Stimulated activated CD4-positive, alpha-beta T cell treated with anti-CD3 and anti-CD28 coated beads, Interleukin-4, amount 100 ng/mL, for 4 hours (primary cell): ENCODE data around the gene S100PBP.
"Not testable (repeated sequence)": the region's sequence is repeated elsewhere in the genome, so short reads cannot be mapped to it uniquely, and the experiment has no call there.

Experiments used
- DNase-seq, 2 experiments: peaks; one replicate each; pipeline ENCODE4 v3.0.0-alpha.2; 2020

The S100PBP gene

DNA sequence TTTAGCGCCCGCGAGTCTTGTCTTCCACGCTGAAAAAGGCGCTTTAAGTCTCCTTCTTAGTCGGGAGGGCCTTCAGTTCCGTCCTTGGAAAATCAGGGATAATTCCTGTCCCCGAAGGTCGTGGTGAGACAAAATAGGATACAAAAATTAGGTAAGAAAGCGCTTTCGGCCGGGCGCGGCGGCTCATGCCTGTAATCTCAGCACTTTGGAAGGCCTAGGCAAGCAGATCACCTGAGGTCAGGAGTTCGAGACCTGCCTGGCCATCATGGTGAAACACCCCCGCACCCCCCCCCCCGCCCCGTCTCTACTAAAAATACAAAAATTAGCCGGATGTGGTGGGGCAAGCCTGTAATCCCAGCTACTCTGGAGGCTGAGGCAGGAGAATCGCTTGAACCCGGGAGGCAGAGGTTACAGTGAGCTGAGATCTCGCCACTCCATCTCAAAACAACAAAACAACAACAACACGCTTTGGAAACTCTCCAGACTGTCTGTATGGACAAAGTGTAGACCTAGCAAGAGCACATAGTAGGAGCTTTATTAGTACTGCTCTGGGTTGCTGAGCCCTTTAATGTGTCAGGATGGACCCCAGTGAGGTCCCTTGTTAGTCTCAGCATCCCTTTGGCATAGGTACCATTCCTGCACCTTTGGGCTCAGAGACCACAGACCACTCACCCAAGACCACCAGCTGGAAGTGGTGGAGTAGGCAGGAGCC lies 84.5 kb downstream of the S100PBP start:
- DNase-seq: no peak

DNA sequence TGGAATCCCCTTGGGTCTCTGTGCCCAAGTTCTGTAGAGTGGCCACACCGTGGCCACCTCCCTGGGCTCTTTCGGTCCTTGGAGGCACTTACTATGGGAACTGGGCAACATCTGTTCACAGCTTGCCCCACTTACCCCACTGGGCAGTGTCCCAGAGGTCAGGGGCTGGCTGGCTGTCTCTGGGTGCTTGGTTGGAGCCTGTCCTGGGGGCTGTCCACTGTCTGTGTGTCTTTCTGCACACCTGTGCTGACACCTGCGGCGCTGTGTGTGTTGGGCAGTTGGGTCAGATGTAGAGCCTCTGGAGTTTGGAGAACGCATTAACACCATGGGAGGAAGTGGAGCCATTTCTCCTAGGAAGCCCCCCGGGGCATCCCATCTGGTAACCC lies 85.1 kb downstream of the S100PBP start:
- DNase-seq: no peak

DNA sequence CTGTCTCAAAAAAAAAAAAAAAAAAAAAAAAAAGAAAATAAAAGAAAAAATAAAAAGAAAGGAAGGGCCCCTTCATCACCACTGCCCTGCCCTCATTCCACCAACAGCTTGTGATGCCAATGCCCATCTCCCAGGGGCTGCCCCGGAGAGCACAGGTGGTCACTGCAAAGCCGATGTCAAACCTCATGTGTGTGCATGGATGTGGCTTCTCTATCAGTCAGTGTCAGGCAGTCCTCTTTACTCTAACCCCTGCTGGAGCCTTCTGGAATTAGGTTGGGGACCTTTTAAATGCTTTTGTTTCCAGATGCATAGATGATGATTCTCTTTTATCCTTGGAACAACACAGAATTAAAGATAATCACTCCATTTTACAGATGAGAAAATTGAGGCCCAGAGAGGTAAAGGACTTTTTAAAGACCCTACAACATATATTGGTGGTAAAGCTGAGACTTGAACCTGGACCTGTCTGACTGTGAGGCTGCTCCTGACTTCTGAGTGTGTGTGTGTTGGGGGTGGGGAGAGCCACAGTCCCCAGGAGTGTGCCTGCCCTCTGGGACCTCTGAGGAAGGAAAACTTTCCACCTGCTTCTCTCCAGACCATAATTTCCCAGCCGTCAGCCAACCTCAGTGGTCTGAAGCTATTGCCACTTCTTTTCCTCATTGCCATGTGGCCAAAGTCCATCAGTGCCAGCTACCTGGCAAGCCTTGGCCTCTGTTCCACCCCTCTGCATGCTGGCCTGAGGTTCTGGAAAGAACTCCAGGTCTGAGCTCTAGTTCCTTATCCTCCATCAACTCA lies 86.7 kb downstream of the S100PBP start:
- no peak for DNase-seq

DNA sequence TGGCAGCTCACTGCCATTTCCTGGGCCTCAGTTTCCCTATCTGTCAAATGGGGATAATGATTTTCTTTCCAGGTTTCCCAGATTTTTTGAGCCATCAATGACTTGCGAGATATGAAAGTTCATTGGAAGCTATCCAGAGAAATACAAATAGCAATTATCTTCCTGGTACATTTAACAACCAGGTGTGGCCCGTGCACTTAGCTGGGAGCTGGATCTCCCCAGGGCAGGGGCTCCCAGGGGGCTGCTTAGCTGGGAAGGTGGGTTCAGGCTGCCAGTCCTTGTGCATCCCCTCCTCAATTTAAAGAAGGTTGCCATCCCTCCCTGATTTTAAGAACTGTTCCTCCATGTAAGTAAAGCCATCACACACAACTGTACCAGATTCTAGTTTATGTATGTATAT lies 87.3 kb downstream of the S100PBP start:
- DNase-seq: no peak

DNA sequence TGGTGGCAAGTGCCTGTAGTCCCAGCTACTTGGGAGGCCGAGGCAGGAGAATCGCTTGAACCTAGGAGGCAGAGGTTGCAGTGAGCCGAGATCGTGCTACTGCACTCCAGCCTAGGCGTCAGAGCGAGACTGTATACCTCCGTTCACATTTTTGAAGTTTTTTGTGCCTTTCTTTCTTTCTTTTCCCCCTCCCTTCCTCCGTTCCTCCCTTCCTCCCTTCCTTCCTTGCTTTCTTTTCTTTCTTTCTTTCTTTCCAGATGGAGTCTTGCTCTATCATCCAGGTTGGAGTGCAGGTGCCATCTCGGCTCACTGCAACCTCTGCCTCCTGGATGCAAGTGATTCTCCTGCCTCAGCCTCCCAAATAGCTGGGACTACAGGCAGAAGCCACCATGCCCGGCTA lies 88.1 kb downstream of the S100PBP start:
- not testable (repeated sequence) for DNase-seq

DNA sequence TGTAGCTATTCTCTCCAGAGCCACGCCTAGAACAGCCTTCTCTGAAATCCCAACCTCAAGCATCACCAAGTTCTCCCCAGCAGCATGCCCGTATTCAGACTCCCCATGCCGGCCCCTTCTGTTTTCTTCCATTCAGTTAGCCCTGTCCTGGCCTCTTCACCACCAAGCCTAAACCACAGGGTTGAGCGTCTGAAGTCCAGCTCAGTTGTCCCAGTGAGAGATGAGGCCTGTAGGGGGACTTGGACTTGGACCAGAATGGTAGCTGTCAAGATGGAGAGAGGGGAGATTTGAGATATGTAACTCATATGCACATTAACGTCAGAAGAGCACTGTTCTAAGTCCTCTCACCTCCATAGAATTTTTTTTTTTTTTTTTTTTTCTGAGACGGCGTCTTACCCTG lies 89.2 kb downstream of the S100PBP start:
- DNase-seq: no peak

DNA sequence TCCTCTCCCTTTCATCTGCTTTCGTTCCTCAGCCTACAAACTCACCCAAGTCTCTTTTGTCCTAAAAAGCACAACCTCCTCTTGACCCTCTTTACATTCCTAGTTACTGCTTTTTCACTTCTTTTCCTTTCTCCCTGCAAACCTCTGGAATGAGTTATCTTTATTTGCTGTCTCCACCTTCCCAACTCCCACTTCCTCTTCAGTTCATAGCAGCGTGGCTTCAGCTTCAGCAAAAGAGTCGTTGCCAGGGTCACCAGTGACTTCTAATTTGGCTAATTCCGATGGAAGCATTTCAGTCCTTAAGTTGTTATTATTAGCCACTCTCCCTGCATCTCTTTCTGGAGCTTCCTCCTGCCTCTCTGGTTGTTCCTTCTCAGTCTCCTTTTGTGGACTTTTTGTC lies 90.0 kb downstream of the S100PBP start:
- DNase-seq: no peak
